ENCODE data around the gene TFIP11.

TFIP11 gene

DNA sequence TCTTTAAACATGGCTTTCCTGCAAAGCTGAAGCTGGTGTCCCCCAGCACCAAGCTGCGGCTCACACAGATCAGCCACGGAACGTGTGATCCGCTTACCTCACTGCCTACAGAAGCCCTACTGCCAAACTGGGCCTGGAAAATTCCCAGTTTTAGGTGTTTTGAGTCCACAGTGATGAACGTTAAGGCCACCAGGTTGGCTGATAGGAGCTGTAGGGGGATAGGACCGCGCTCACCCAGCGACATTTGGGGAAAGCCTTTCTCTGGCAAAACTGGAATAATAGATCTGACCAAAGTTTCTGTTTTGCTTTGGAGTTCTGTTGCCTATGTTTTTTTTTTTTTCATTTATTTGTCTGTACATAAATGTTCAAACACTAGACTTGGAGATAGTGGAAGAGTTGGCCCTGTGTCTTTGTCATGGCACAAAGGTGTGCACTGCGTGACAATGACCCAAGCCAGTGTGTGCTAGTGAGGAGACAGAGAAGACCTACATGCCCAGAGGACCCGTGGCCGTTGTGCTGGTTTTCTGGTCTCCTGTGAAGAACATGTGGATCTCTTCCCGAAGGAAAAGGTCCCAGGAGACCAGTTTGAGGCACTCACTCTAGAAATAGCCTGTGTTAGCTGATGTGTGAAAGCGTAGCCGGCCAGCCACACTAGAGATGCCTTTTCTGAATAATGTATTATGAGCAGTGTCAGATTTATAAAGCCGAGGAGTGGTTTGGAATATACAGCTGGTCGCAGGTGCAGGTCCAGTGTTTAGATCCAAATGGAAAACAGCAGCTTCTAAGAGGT is 68.2 kb downstream of the TFIP11 start:
- ATAC-seq = no peak
- Mint-ChIP-seq H3K27me3 (no peaks in the 10 kb centered on the region), H3K36me3 (peaks cover 32% of the 10 kb centered on the region), H3K27ac (no peak overlapping the region), H3K9me3 (no peaks in the 10 kb centered on the region), H3K4me1 (peaks cover 6% of the 10 kb centered on the region), H3K4me3 (no peak overlapping the region)

DNA sequence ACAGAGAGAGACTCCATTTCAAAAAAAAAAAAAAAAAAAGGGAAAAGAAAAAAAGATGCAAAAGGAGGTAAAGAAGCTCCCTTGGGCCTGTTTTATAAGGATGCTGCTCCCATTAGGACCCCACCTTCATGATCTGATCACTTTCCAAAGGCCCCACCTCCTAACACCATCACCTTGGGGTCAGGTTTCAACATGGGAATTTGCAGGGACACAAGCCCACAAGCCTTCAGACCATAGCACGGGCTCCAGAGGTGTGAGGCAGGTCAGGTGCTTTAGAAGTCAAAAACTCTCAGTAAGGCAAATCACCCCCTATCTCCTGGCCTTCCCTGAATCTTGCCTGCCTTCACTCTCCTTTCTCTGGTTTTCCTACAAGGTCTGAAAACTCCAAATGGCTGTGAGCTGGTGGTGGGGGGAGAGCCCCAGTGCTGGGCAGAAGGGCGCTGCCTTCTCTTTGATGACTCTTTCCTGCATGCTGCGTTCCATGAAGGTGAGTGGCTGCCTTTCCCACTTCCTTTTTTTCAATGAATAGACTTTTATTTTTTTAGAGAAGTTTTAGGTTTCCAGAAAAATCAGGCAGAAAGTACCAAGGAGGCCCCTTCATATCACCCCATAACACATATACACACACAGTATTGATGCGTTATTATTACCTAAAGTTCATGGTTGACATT is 70.1 kb downstream of the TFIP11 start:
- Mint-ChIP-seq H3K27ac (no peak overlapping the region), H3K9me3 (no peaks in the 10 kb centered on the region), H3K36me3 (peaks cover 32% of the 10 kb centered on the region), H3K4me3 (no peak overlapping the region), H3K27me3 (no peaks in the 10 kb centered on the region), H3K4me1 (peaks cover 13% of the 10 kb centered on the region)
- ATAC-seq = no peak

Data from stimulated activated memory B cell treated with anti-CD40 and anti-IgM and Interleukin-4, amounts not matched to agents 10 μg/mL and 1 μg/mL and 100 μg/mL, for 72 hours (primary cell).